GM12878 (cell line): ENCODE results near the gene ARHGAP40. TPM values are rescaled to one million over a fixed set of nuclear protein-coding genes. Genes with fewer than 3 reads are reported as not detected.

Experiments used
- ATAC-seq: fragments of 200-7000 bp; cut with Tn5 transposase; 3 replicates; pipeline ENCODE4 v1.9.1; 2020; ENCODE audit warnings: mild to moderate bottlenecking, moderate library complexity
- BruUV-seq: library from RNA; stranded (reverse); fragments of 400-500 nt; replicated peaks from 2 replicates; lab custom pipeline; 2021; lab: Mats Ljungman, UMichigan
- CTCF ChIA-PET: fragments of 300-600 bp; sonication (Branson Sonifier 250); formaldehyde crosslinking; extraction: SDS; loops from one replicate; lab custom pipeline; 2021; ENCODE audit warnings: inconsistent platforms; lab: Yijun Ruan, JAX
- POLR2A ChIA-PET: fragments of 350-600 bp; formaldehyde crosslinking; extraction: SDS; loops from one replicate; lab custom pipeline; 2021; ENCODE audit warnings: inconsistent platforms; lab: Charles Lee
- RAD21 ChIA-PET: fragments of 300-600 bp; sonication (Branson Sonifier 250); formaldehyde crosslinking; loops from one replicate; lab custom pipeline; 2023; ENCODE audit warnings: antibody characterized with exemption; ENCODE audit not compliant: unreplicated experiment; lab: Charles Lee
- SMC1A ChIA-PET: fragments of 300-600 bp; sonication (Branson Sonifier 250); formaldehyde crosslinking; loops from one replicate; lab custom pipeline; 2023; ENCODE audit not compliant: unreplicated experiment, uncharacterized antibody; lab: Charles Lee
- DNase-seq: peaks from one replicate; pipeline ENCODE4 v3.0.0-alpha.2; 2011; ENCODE audit warnings: low read depth, low spot score
- FAIRE-seq: peaks from 3 replicates; lab custom pipeline; 2011; peaks lifted over from hg19 to GRCh38; lab: Jason Lieb, UNC
- H2AFZ ChIP-seq: 2 replicates; pipeline ENCODE4 v1.6.0; 2011; ENCODE audit warnings: low read depth, low read length, control low read depth; ENCODE audit not compliant: control insufficient read depth
- H3K27ac ChIP-seq: 2 replicates; pipeline ENCODE4 v1.5.1; 2011; ENCODE audit warnings: control low read depth; ENCODE audit not compliant: control insufficient read depth, insufficient read depth
- H3K27me3 ChIP-seq, 2 experiments: replicated peaks in 1 of 2; 2 replicates each; pipeline versions ENCODE4 v1.6.0 to v1.6.1; 2011; ENCODE audit warnings: low read length in 1 of 2; ENCODE audit not compliant: control insufficient read depth in 2 of 2, insufficient read depth in 2 of 2
- H3K36me3 ChIP-seq, 2 experiments: 2 replicates each; pipeline ENCODE4 v1.5.1; 2011; ENCODE audit warnings: low read length in 1 of 2; ENCODE audit not compliant: control insufficient read depth in 2 of 2, insufficient read depth in 2 of 2
- H3K4me1 ChIP-seq: 2 replicates; pipeline ENCODE4 v1.6.1; 2011; ENCODE audit warnings: mild to moderate bottlenecking, low read length, moderate library complexity, mixed read lengths; ENCODE audit not compliant: control insufficient read depth, insufficient read depth
- H3K4me2 ChIP-seq: 2 replicates; pipeline ENCODE4 v1.6.0; 2011; ENCODE audit warnings: control low read depth; ENCODE audit not compliant: control insufficient read depth, insufficient read depth
- H3K4me3 ChIP-seq: fragments of 200-600 bp; sonication (generic); 2 replicates; pipeline ENCODE4 v1.5.1; 2016
- H3K79me2 ChIP-seq: 2 replicates; pipeline ENCODE4 v1.6.0; 2011; ENCODE audit warnings: low read length; ENCODE audit not compliant: control insufficient read depth, insufficient read depth
- H3K9ac ChIP-seq: 2 replicates; pipeline ENCODE4 v1.8.0; 2011; ENCODE audit warnings: low read length, control low read depth, mixed read lengths; ENCODE audit not compliant: control insufficient read depth, insufficient read depth
- H3K9me3 ChIP-seq: replicated peaks from 3 replicates; pipeline ENCODE4 v1.5.1; 2011; ENCODE audit warnings: mild to moderate bottlenecking, low read length; ENCODE audit not compliant: control insufficient read depth, insufficient read depth
- H4K20me1 ChIP-seq: 2 replicates; pipeline ENCODE4 v1.6.0; 2011; ENCODE audit not compliant: control insufficient read depth, insufficient read depth
- MXI1 ChIP-seq: fragments of 150-350 bp; IDR thresholded peaks from 2 replicates; pipeline ENCODE4 v1.6.1; 2011; ENCODE audit warnings: low read depth, mild to moderate bottlenecking, inconsistent platforms, low read length, improper control_type of control experiment
- PAX8 ChIP-seq: fragments of 450-650 bp; IDR thresholded peaks from 2 replicates; pipeline ENCODE4 v1.6.1; 2017; ENCODE audit warnings: mild to moderate bottlenecking, moderate library complexity
- WGBS: methylation state at CpG from one replicate; pipeline ENCODE4 v1.1.6; 2016; ENCODE audit warnings: low lambda C conversion rate; ENCODE audit not compliant: insufficient replicate concordance, insufficient coverage; ENCODE audit errors: missing lambda C conversion rate; 5-methylcytosine and 5-hydroxymethylcytosine counted together
- in situ Hi-C: fragments of 300-500 bp; cut with MboI; formaldehyde crosslinking; loops from 9 replicates; pipeline ENCODE4 v1.14.3; 2018; ENCODE audit warnings: mixed read lengths
- intact Hi-C: fragments of 100-400 bp; cut with micrococcal nuclease; formaldehyde crosslinking; loops from one replicate; pipeline ENCODE4 v1.14.2; 2022; ENCODE audit not compliant: unreplicated experiment
- polyA plus RNA-seq, 11 experiments: library from polyadenylated mRNA; depleted of rRNA in 4 of 11; unstranded in 6 of 11; stranded (reverse) in 5 of 11; fragments of >200 nt; fragmentation: Nextera tagmentation in 4 of 11; fragmentation: Illumina TruSeq in 1 of 11; extraction: Ambion mirVana in 4 of 11; extraction: Trizol in 1 of 11; gene quantifications; 1 replicate in 1 of 11; 2 replicates in 10 of 11; pipeline versions ENCODE4 v1.2.1 to v1.2.3, GENCODE V29; 2011 to 2016; ENCODE audit warnings: inconsistent platforms in 2 of 11, missing spikeins in 2 of 11, low read depth in 1 of 11
- total RNA-seq, 4 experiments: library from RNA; depleted of rRNA in 3 of 4; stranded (reverse); fragments of >200 nt in 3 of 4; fragmentation: Illumina TruSeq in 1 of 4; extraction: Trizol in 1 of 4; gene quantifications; 2 replicates each; pipeline versions ENCODE4 v1.2.1 to v1.2.3, GENCODE V29; 2013 to 2021
- TF ChIP-seq, protein P1 (sequence below): fragments of 450-650 bp; IDR thresholded peaks from 2 replicates; pipeline ENCODE4 v1.6.1; 2018; ENCODE audit warnings: borderline replicate concordance, mild to moderate bottlenecking; ENCODE audit not compliant: partially characterized antibody
- TF ChIP-seq, protein P2 (sequence below): fragments of 450-650 bp; IDR thresholded peaks from 2 replicates; pipeline ENCODE4 v1.6.1; 2016; ENCODE audit warnings: mild to moderate bottlenecking, moderate library complexity, borderline replicate concordance

Gene ARHGAP40
- total and polyA plus RNA-seq, 10 of the 15 experiments (the other 5 are each of a cell fraction or from before 2014, with no cell fraction given), result 0.06 to 0.07 TPM; not detected in 8

DNA sequence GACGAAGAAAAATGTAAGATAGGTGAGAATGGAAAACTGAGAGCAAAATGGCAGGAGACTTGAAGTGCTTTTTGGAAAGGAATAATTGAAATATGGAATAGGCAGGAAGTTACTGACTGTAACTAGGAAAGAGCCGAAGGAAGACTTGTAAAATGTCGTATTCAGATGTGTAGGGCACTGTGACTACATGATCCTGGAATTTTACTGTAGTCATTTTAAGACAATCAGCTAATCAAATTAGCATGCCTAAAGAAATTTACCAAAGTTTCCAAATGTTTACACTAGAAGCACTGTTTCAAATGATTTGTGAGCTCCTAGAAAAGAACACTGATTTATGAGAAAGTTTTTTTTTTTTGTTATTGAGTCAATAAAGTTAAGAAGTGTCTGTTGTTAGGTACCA is 41.8 kb upstream of the ARHGAP40 start (continued):
- TF ChIP-seq, protein P1, sequence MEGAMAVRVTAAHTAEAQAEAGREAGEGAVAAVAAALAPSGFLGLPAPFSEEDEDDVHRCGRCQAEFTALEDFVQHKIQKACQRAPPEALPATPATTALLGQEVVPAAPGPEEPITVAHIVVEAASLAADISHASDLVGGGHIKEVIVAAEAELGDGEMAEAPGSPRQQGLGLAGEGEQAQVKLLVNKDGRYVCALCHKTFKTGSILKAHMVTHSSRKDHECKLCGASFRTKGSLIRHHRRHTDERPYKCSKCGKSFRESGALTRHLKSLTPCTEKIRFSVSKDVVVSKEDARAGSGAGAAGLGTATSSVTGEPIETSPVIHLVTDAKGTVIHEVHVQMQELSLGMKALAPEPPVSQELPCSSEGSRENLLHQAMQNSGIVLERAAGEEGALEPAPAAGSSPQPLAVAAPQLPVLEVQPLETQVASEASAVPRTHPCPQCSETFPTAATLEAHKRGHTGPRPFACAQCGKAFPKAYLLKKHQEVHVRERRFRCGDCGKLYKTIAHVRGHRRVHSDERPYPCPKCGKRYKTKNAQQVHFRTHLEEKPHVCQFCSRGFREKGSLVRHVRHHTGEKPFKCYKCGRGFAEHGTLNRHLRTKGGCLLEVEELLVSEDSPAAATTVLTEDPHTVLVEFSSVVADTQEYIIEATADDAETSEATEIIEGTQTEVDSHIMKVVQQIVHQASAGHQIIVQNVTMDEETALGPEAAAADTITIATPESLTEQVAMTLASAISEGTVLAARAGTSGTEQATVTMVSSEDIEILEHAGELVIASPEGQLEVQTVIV, result no peak
- TF ChIP-seq PAX8, result no peak
- TF ChIP-seq, all 136 proteins: peak for 0

DNA sequence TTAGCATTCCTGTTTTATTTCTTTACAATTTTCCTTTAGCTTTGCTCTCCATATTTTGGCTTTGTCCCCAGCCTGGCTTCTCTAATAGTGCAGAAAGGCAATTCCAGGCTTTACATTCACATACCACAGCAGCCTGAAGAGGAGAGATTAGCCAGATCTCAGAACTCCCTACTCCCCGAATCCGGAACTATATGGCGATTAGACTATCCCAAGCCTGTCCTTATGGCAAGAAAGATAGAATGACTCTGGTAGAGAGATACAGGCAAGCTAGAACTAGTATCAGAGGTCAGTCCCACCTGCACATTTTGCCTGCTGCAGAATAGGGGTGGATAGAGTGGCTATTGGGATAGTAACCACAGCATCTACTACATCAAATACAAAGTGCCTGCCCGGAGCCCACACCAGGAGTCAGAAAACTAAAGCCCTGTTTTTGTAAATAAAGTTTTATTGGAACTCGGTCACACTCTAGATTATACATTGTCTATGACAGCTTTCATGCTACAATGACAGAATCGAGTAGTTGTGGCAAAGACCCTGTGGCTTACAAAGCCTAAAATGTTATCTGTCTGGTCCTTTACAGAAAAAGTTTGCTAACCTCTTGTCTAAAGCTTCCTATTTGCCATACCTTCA is 37.7 kb upstream of the ARHGAP40 start:
- ChIA-PET RAD21 (no interaction called here), POLR2A (no interaction called here), CTCF (no interaction called here), SMC1A (interaction anchor here (0.7 kb wide), 1 partner anchor 17 kb away, joined by 3 read pairs; the partner anchor contains the start of gene ADIG)
- H3K4me3 ChIP-seq, result no peak overlapping the region
- intact Hi-C loops, result no loop called here
- H3K36me3 ChIP-seq, result peaks cover 0 to 5% of the 10 kb centered on the region in 2 experiments; a peak in 3 of 4 replicates
- in situ Hi-C loops, result no loop called here
- no peaks in the 10 kb centered on the region for H4K20me1 ChIP-seq
- TF ChIP-seq, protein P2, sequence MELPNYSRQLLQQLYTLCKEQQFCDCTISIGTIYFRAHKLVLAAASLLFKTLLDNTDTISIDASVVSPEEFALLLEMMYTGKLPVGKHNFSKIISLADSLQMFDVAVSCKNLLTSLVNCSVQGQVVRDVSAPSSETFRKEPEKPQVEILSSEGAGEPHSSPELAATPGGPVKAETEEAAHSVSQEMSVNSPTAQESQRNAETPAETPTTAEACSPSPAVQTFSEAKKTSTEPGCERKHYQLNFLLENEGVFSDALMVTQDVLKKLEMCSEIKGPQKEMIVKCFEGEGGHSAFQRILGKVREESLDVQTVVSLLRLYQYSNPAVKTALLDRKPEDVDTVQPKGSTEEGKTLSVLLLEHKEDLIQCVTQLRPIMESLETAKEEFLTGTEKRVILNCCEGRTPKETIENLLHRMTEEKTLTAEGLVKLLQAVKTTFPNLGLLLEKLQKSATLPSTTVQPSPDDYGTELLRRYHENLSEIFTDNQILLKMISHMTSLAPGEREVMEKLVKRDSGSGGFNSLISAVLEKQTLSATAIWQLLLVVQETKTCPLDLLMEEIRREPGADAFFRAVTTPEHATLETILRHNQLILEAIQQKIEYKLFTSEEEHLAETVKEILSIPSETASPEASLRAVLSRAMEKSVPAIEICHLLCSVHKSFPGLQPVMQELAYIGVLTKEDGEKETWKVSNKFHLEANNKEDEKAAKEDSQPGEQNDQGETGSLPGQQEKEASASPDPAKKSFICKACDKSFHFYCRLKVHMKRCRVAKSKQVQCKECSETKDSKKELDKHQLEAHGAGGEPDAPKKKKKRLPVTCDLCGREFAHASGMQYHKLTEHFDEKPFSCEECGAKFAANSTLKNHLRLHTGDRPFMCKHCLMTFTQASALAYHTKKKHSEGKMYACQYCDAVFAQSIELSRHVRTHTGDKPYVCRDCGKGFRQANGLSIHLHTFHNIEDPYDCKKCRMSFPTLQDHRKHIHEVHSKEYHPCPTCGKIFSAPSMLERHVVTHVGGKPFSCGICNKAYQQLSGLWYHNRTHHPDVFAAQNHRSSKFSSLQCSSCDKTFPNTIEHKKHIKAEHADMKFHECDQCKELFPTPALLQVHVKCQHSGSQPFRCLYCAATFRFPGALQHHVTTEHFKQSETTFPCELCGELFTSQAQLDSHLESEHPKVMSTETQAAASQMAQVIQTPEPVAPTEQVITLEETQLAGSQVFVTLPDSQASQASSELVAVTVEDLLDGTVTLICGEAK, result peak; percentile 52; the same call in 1 of the 2 replicates
- TF ChIP-seq MXI1, result no peak
- no peaks in the 10 kb centered on the region for H3K27me3 ChIP-seq
- no peak overlapping the region for H3K4me2 ChIP-seq
- DNase-seq, result no peak
- no peak overlapping the region for H3K27ac ChIP-seq
- no TSS peak for BruUV-seq
- 98% methylated on average over 6 of the region's 6 CpGs for WGBS
- no peaks in the 10 kb centered on the region for H3K4me1 ChIP-seq
- FAIRE-seq, result no peak
- H3K9ac ChIP-seq, result no peak overlapping the region
- no peaks in the 10 kb centered on the region for H3K9me3 ChIP-seq
- no peak for ATAC-seq
- no peaks in the 10 kb centered on the region for H3K79me2 ChIP-seq
- H2AFZ ChIP-seq, result no peak overlapping the region
